WERI-Rb-1 (cell line): Measurements from ENCODE around the gene SMCHD1.
"Not testable (repeated sequence)": the region's sequence is repeated elsewhere in the genome, so short reads cannot be mapped to it uniquely, and the experiment has no call there.

Experiments
- DNase-seq: peaks from one replicate; pipeline ENCODE4 v3.0.0-alpha.2; 2020
- H3K27ac ChIP-seq: fragments of 250-450 bp; sonication (Bioruptor Pico); 2 replicates; pipeline ENCODE4 v1.5.1; 2020; ENCODE audit warnings: mild to moderate bottlenecking, moderate library complexity
- H3K27me3 ChIP-seq: fragments of 250-450 bp; sonication (Bioruptor Pico); 2 replicates; pipeline ENCODE4 v1.5.1; 2021; ENCODE audit warnings: mild to moderate bottlenecking, low read depth, moderate library complexity; ENCODE audit not compliant: insufficient read depth, severe bottlenecking
- H3K36me3 ChIP-seq: fragments of 250-450 bp; sonication (Bioruptor Pico); 2 replicates; pipeline ENCODE4 v1.5.1; 2020; ENCODE audit warnings: mild to moderate bottlenecking, moderate library complexity
- H3K4me3 ChIP-seq: 2 replicates; pipeline ENCODE4 v1.5.1; 2011; ENCODE audit warnings: low read depth, mild to moderate bottlenecking, control low read depth, low read length
- H3K9me3 ChIP-seq: fragments of 250-450 bp; sonication (Bioruptor Pico); 2 replicates; pipeline ENCODE4 v1.5.1; 2021; ENCODE audit warnings: mild to moderate bottlenecking, moderate library complexity; ENCODE audit not compliant: severe bottlenecking
- TF ChIP-seq, protein P1 (sequence below): IDR thresholded peaks from 2 replicates; pipeline ENCODE4 v1.5.1; 2011; ENCODE audit warnings: low read depth, mild to moderate bottlenecking, control low read depth, inconsistent platforms, low read length

The SMCHD1 gene

DNA sequence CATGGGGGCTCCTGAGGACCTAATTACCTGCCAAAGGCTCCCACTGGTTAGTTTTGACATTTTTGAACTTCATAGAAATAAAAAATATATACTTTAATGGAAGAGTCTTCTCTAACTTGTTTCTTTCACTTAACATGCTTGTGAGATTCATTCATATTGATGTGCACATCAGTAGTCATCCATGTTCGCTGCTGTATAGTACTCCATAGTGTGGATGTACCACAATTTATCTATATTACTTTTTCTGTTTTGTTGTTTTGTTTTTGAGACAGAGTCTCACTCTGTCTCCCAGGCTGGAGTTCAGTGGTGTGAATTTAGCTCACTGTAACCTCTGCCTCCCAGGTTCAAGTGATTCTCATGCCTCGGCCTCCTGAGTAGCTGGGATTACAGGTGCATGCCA lies 168.4 kb downstream of the SMCHD1 start:
- DNase-seq: no peak
- Histone ChIP-seq H3K36me3 (no peaks in the 10 kb centered on the region), H3K4me3 (no peak overlapping the region), H3K9me3 (peaks cover 2% of the 10 kb centered on the region), H3K27me3 (no peaks in the 10 kb centered on the region), H3K27ac (no peak overlapping the region)
- TF ChIP-seq, protein P1, sequence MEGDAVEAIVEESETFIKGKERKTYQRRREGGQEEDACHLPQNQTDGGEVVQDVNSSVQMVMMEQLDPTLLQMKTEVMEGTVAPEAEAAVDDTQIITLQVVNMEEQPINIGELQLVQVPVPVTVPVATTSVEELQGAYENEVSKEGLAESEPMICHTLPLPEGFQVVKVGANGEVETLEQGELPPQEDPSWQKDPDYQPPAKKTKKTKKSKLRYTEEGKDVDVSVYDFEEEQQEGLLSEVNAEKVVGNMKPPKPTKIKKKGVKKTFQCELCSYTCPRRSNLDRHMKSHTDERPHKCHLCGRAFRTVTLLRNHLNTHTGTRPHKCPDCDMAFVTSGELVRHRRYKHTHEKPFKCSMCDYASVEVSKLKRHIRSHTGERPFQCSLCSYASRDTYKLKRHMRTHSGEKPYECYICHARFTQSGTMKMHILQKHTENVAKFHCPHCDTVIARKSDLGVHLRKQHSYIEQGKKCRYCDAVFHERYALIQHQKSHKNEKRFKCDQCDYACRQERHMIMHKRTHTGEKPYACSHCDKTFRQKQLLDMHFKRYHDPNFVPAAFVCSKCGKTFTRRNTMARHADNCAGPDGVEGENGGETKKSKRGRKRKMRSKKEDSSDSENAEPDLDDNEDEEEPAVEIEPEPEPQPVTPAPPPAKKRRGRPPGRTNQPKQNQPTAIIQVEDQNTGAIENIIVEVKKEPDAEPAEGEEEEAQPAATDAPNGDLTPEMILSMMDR: no peak

DNA sequence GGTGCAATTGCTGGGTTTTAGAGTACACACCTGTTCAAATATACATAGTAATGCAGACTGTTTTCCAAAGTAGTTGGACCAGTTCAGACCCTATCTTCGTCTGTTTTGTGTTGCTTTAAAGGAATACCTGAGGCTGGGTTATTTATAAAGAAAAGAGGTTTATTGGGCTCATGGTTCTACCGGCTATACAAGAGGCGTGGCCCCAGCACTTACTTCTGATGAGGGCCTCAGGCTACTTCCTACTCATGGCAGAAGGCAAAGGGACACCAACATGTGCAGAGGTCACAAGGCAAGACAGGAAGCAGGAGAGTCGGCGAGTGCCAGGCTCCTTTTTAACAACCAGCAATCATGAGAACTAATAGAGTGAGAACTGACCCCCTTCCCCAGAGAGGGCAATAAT lies 169.3 kb downstream of the SMCHD1 start:
- H3K4me3 ChIP-seq: no peak overlapping the region
- no peaks in the 10 kb centered on the region for H3K36me3 ChIP-seq
- DNase-seq: no peak
- H3K27me3 ChIP-seq: no peaks in the 10 kb centered on the region
- peaks cover 2% of the 10 kb centered on the region for H3K9me3 ChIP-seq
- no peak overlapping the region for H3K27ac ChIP-seq
- TF ChIP-seq, protein P1: no peak

DNA sequence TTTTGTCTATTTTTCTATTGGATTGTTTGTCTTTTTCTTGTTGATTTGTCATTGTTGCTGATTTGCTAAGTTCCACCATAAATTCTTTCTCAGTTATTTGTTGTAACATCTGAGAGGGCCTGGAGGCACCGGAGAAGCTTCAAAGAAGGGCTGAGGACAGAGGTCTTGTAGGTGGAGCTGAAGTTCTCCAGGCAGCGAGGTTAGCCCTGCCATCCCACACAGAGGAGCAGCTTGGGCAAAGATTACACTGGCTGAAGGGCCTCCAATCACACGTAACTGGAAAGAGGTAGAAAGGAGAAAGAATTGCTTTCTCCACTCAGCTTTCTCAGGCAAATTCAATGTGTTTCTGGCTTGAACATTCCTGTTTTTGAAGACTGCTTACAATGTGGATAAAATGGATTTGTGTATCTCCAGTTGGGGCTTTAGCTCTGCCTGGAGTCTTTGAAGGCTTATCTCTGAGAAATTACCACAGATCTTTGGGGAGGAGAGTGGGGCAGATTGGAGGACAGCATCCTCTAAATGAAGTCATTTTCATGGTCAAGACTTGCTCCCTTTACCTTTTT lies 170.2 kb downstream of the SMCHD1 start:
- Histone ChIP-seq H3K9me3 (peaks cover 2% of the 10 kb centered on the region), H3K4me3 (no peak overlapping the region), H3K27me3 (no peaks in the 10 kb centered on the region), H3K27ac (no peak overlapping the region), H3K36me3 (no peaks in the 10 kb centered on the region)
- TF ChIP-seq, protein P1: no peak
- DNase-seq: no peak

DNA sequence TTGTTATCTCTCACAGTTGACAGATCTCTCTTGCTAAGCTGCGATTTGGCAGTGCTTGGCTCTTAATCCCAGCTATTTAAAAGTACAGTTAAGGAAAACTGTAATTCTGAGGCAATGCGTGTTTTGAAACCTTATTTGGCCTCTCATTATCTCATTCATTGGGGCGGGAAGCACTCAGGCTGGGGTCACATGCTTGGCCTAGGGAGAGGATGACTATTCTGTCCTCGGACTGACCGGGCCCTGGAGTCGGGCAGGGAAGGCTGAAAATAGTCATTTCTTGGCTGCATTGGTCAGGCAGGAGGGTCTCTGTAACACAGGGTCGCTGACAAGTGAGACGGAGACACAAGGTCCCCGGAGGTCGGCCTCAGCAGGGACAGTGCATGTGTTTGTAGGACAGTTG lies 171.1 kb downstream of the SMCHD1 start:
- no peaks in the 10 kb centered on the region for H3K27me3 ChIP-seq
- no peak overlapping the region for H3K27ac ChIP-seq
- peak; percentile 59 for DNase-seq
- TF ChIP-seq, protein P1: no peak
- H3K9me3 ChIP-seq: peaks cover 2% of the 10 kb centered on the region
- H3K4me3 ChIP-seq: no peak overlapping the region
- H3K36me3 ChIP-seq: no peaks in the 10 kb centered on the region

DNA sequence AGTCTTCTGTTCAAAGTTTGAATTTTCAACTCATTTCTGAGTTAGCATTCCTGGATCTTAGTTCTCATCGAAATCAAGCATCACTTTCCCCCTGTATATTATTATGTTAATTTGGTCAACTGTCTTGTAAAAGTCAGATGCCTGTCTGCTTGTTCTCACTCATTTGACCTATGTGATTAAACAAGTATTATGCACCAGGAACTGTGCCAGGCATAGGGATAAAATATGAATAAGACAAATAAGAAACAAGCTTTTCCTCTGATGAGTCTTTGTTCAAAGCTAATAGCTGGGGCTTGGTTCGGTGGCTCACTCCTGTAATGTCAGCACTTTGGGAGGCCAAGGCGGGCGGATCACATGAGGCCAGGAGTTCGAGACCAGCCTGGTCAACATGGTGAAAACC lies 171.5 kb downstream of the SMCHD1 start:
- no peaks in the 10 kb centered on the region for H3K36me3 ChIP-seq
- H3K27me3 ChIP-seq: no peaks in the 10 kb centered on the region
- TF ChIP-seq, protein P1: no peak
- H3K4me3 ChIP-seq: no peak overlapping the region
- peaks cover 2% of the 10 kb centered on the region for H3K9me3 ChIP-seq
- no peak for DNase-seq
- no peak overlapping the region for H3K27ac ChIP-seq

DNA sequence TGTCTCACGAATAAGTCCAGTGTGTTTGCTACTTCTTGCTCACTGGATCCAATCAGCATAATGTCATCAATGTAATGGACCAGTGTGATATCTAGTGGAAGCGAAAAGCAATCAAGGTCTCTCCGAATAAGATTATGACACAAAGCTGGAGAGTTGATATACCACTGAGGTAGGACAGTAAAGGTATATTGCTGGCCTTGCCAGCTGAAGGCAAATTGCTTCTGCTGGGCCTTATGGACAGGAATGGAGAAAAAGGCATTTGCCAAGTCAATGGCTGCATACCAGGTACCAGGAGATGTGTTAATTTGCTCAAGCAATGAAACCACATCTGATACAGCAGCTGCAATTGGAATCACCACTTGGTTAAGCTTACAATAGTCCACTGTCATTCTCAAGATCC lies 180.6 kb downstream of the SMCHD1 start:
- H3K27me3 ChIP-seq, DNase-seq, H3K4me3 ChIP-seq, H3K27ac ChIP-seq, H3K36me3 ChIP-seq: not testable (repeated sequence)
- peaks cover 11% of the 10 kb centered on the region for H3K9me3 ChIP-seq

DNA sequence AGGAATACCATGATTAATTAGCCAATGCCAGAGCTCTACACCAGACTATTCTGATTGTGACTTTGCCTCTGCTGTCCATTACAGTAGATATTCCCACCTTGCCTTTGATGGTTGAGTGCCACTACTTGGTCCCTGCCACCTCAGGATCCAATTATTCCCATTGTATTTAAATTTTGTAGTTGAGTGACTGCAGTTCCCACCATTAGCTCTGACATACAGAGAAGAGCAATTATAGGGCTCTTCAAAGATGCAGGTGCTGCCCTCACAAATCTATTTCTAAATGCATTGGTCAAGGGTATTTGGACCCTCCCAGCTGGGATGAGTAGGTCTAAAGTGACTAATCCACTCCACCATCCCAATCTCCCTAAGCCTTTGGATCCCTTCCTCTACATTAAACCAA lies 181.8 kb downstream of the SMCHD1 start:
- H3K27me3 ChIP-seq, H3K4me3 ChIP-seq, H3K27ac ChIP-seq, H3K36me3 ChIP-seq, DNase-seq: not testable (repeated sequence)
- peaks cover 11% of the 10 kb centered on the region for H3K9me3 ChIP-seq
